ENCODE data around the gene SMAD6. TPM values are rescaled to one million over a fixed set of nuclear protein-coding genes. Genes with fewer than 3 reads are reported as not detected.

SMAD6 gene
- total RNA-seq, 2 donors from 2014 or later, result 190 to 213 TPM

- Histone ChIP-seq H3K4me3 (ENCODE audit: low read length) (no peak overlapping the region), H3K36me3 (ENCODE audit: control insufficient read depth, insufficient read depth, low read length) (no peaks in the 10 kb centered on the region), H3K9ac (ENCODE audit: extremely low read depth, low read length, poor library complexity, severe bottlenecking) (no peak overlapping the region), H3K4me1 (ENCODE audit: control insufficient read depth, insufficient read depth, low read length) (no peaks in the 10 kb centered on the region), H3K9me3 (ENCODE audit: control insufficient read depth, low read length) (peaks cover 14% of the 10 kb centered on the region), H3K27ac (ENCODE audit: low read depth, low read length) (no peak overlapping the region), H3K27me3 (ENCODE audit: control insufficient read depth, insufficient read depth, low read length, poor library complexity, severe bottlenecking) (no peaks in the 10 kb centered on the region)
- WGBS, 2 experiments (ENCODE audit: insufficient coverage in 1 of 2, insufficient read length in 1 of 2), result 85 to 92% methylated on average over 3 of the region's 3 CpGs
- Mint-ChIP-seq H3K36me3 (ENCODE audit: low read depth) (no peaks in the 10 kb centered on the region), H3K4me3 (no peak overlapping the region), H3K27me3 (ENCODE audit: insufficient read depth) (no peaks in the 10 kb centered on the region), H3K9me3 (peaks cover 29% of the 10 kb centered on the region), H3K27ac (no peak overlapping the region), H3K4me1 (no peaks in the 10 kb centered on the region)
- no peak for TF ChIP-seq CTCF (conservative IDR thresholded peaks at IDR 0.05)
- no peak for DNase-seq
Observed at GRCh38 chr15:66815318-66815717, 113.3 kb downstream of the SMAD6 start.

GRCh38 chr15:66816201-66816600, 114.2 kb downstream of the SMAD6 start:
- no peak overlapping the region for H3K27ac ChIP-seq (ENCODE audit: low read depth, low read length)
- H3K27ac Mint-ChIP-seq, result no peak overlapping the region
- peaks cover 28% of the 10 kb centered on the region for H3K9me3 Mint-ChIP-seq
- no peaks in the 10 kb centered on the region for H3K27me3 Mint-ChIP-seq (ENCODE audit: insufficient read depth)
- no peak overlapping the region for H3K9ac ChIP-seq (ENCODE audit: extremely low read depth, low read length, poor library complexity, severe bottlenecking)
- H3K4me1 Mint-ChIP-seq, result no peaks in the 10 kb centered on the region
- no peak overlapping the region for H3K4me3 ChIP-seq (ENCODE audit: low read length)
- no peaks in the 10 kb centered on the region for H3K36me3 ChIP-seq (ENCODE audit: control insufficient read depth, insufficient read depth, low read length)
- H3K36me3 Mint-ChIP-seq (ENCODE audit: low read depth), result no peaks in the 10 kb centered on the region
- no peaks in the 10 kb centered on the region for H3K27me3 ChIP-seq (ENCODE audit: control insufficient read depth, insufficient read depth, low read length, poor library complexity, severe bottlenecking)
- no peak for TF ChIP-seq CTCF (conservative IDR thresholded peaks at IDR 0.05)
- 94 to 100% methylated on average over 1 to 3 of the region's 3 CpGs for WGBS, 2 experiments (ENCODE audit: insufficient coverage in 1 of 2, insufficient read length in 1 of 2)
- DNase-seq, result no peak
- no peaks in the 10 kb centered on the region for H3K4me1 ChIP-seq (ENCODE audit: control insufficient read depth, insufficient read depth, low read length)
- H3K9me3 ChIP-seq (ENCODE audit: control insufficient read depth, low read length), result peaks cover 14% of the 10 kb centered on the region
- H3K4me3 Mint-ChIP-seq, result no peak overlapping the region

- Histone ChIP-seq H3K27ac (ENCODE audit: low read depth, low read length) (no peak overlapping the region), H3K9me3 (ENCODE audit: control insufficient read depth, low read length) (peaks cover 7% of the 10 kb centered on the region), H3K4me3 (ENCODE audit: low read length) (no peak overlapping the region), H3K9ac (ENCODE audit: extremely low read depth, low read length, poor library complexity, severe bottlenecking) (no peak overlapping the region), H3K27me3 (ENCODE audit: control insufficient read depth, insufficient read depth, low read length, poor library complexity, severe bottlenecking) (no peaks in the 10 kb centered on the region), H3K36me3 (ENCODE audit: control insufficient read depth, insufficient read depth, low read length) (no peaks in the 10 kb centered on the region), H3K4me1 (ENCODE audit: control insufficient read depth, insufficient read depth, low read length) (no peaks in the 10 kb centered on the region)
- H3K27me3 Mint-ChIP-seq (ENCODE audit: insufficient read depth), result peaks cover 2% of the 10 kb centered on the region
- whole genome bisulfite sequencing, 2 experiments (ENCODE audit: insufficient coverage in 1 of 2, insufficient read length in 1 of 2), result 76% methylated on average over 2 of the region's 2 CpGs; no CpG with 5 or more reads in 1 of the 2 experiments
- H3K9me3 Mint-ChIP-seq, result peaks cover 8% of the 10 kb centered on the region
- peak; percentile 8 for DNase-seq
- no peak for TF ChIP-seq CTCF (conservative IDR thresholded peaks at IDR 0.05)
- H3K36me3 Mint-ChIP-seq (ENCODE audit: low read depth), result no peaks in the 10 kb centered on the region
- no peaks in the 10 kb centered on the region for H3K4me1 Mint-ChIP-seq
- no peak overlapping the region for H3K27ac Mint-ChIP-seq
- no peak overlapping the region for H3K4me3 Mint-ChIP-seq
Observed at GRCh38 chr15:66819084-66819483, 117.0 kb downstream of the SMAD6 start.
